Measurements from ENCODE around the gene HSPA4. TPM values are rescaled to one million over a fixed set of nuclear protein-coding genes. Genes with fewer than 3 reads are reported as not detected.

HSPA4 gene
- total RNA-seq, 1 donor from 2014 or later, result 115 TPM

- intact Hi-C loops (cut with micrococcal nuclease), result no loop called here
These were observed 102.7 kb downstream of the HSPA4 start for GRCh38 chr5:133154274-133155075.

GRCh38 chr5:133155326-133155969 is 103.6 kb downstream of the HSPA4 start:
- intact Hi-C loops (cut with micrococcal nuclease), result no loop called here

Other genes with a start within 250 kb of the HSPA4 start
- gene SOWAHA, start 238.7 kb upstream of the HSPA4 start, total RNA-seq, result 0.07 and 0.09 TPM in 2 replicates
- 1.9 and 3.0 TPM in 2 replicates for gene SHROOM1, start 221.4 kb upstream of the HSPA4 start, total RNA-seq
- 0.18 and 0.27 TPM in 2 replicates for gene GDF9, start 185.5 kb upstream of the HSPA4 start, total RNA-seq
- 330 and 336 TPM in 2 replicates for gene UQCRQ, start 185.4 kb upstream of the HSPA4 start, total RNA-seq
- gene LEAP2, start 178.3 kb upstream of the HSPA4 start, total RNA-seq, result 4.0 and 4.2 TPM in 2 replicates
- 30.5 and 31.8 TPM in 2 replicates for gene AFF4, start 88.4 kb upstream of the HSPA4 start, total RNA-seq
- 33.9 and 35.4 TPM in 2 replicates for gene ZCCHC10, start 25.5 kb upstream of the HSPA4 start, total RNA-seq